HCT116 (cell line): ENCODE results near the gene GMDS. TPM values are rescaled to one million over a fixed set of nuclear protein-coding genes. Genes with fewer than 3 reads are reported as not detected.

Experiments used
- ATAC-seq: fragments of 200-7000 bp; cut with Tn5 transposase; 2 replicates; pipeline ENCODE4 v1.9.1; 2020; ENCODE audit warnings: mild to moderate bottlenecking, moderate library complexity
- BruUV-seq: library from RNA; stranded (reverse); fragments of 400-500 nt; replicated peaks from 2 replicates; lab custom pipeline; 2021; lab: Mats Ljungman, UMichigan
- CTCF ChIA-PET: fragments of 300-600 bp; sonication (Branson Sonifier 250); formaldehyde crosslinking; loops from one replicate; lab custom pipeline; 2021; ENCODE audit warnings: antibody characterized with exemption; lab: Charles Lee
- POLR2A ChIA-PET: fragments of 300-600, 350-600 bp; sonication (Branson Sonifier 250); formaldehyde crosslinking; loops from one replicate; lab custom pipeline; 2021; ENCODE audit warnings: antibody characterized with exemption; lab: Charles Lee
- RAD21 ChIA-PET, 2 experiments: fragments of 300-600 bp; sonication (Branson Sonifier 250); formaldehyde crosslinking; loops; one replicate each; lab custom pipeline; 2023; ENCODE audit warnings: low total read pairs in 2 of 2; ENCODE audit not compliant: uncharacterized antibody in 2 of 2, unreplicated experiment in 2 of 2, low non-redundant PET in 1 of 2; lab: Charles Lee
- DNase-seq: peaks from one replicate; pipeline ENCODE4 v3.0.0-alpha.2; 2010; ENCODE audit warnings: low read depth, low spot score
- H2AFZ ChIP-seq: fragments of 200-600 bp; shearing (Covaris generic), sonication (generic); 2 replicates; pipeline ENCODE4 v1.6.1; 2017; ENCODE audit warnings: low read depth, mixed run types, mixed read lengths, antibody characterized with exemption, low read length; ENCODE audit not compliant: poor library complexity, severe bottlenecking
- H3K27ac ChIP-seq: 2 replicates; pipeline ENCODE4 v1.5.1; 2012; ENCODE audit warnings: low read depth, low read length
- H3K27me3 ChIP-seq: fragments of 200-600 bp; sonication (generic); 2 replicates; pipeline ENCODE4 v1.6.1; 2016; ENCODE audit warnings: mixed run types, low read length, mixed read lengths; ENCODE audit not compliant: insufficient read depth
- H3K36me3 ChIP-seq, 2 experiments: fragments of 200-500 bp in 1 of 2; fragments of 200-600 bp in 1 of 2; sonication (Bioruptor generic) in 1 of 2; sonication (generic) in 1 of 2; 2 replicates each; pipeline versions ENCODE4 v1.5.1 to v1.6.1; 2014 to 2016; ENCODE audit warnings: low read length in 2 of 2, inconsistent platforms in 1 of 2, mixed read lengths in 1 of 2, mixed run types in 1 of 2; ENCODE audit not compliant: insufficient read depth in 2 of 2, control insufficient read depth in 1 of 2
- H3K4me1 ChIP-seq, 2 experiments: fragments of 200-600 bp in 1 of 2; sonication (generic) in 1 of 2; 2 replicates each; pipeline versions ENCODE4 v1.5.1 to v1.6.1; 2012 to 2017; ENCODE audit warnings: low read length in 2 of 2, inconsistent platforms in 1 of 2, mild to moderate bottlenecking in 1 of 2, mixed read lengths in 1 of 2, mixed run types in 1 of 2, moderate library complexity in 1 of 2; ENCODE audit not compliant: insufficient read depth in 2 of 2, control insufficient read depth in 1 of 2
- H3K4me2 ChIP-seq: fragments of 200-600 bp; sonication (generic); 2 replicates; pipeline ENCODE4 v1.6.1; 2017; ENCODE audit warnings: mixed run types, low read length, mixed read lengths
- H3K4me3 ChIP-seq, 2 experiments: fragments of 200-600 bp in 1 of 2; sonication (generic) in 1 of 2; replicated peaks in 1 of 2; 2 replicates each; pipeline ENCODE4 v1.5.1; 2011 to 2016; ENCODE audit warnings: low read length in 2 of 2, control low read depth in 1 of 2, low read depth in 1 of 2, mild to moderate bottlenecking in 1 of 2, mixed read lengths in 1 of 2, mixed run types in 1 of 2
- H3K79me2 ChIP-seq: fragments of 200-600 bp; sonication (generic); 2 replicates; pipeline ENCODE4 v1.6.1; 2017; ENCODE audit warnings: mild to moderate bottlenecking, mixed run types, low read length, moderate library complexity, mixed read lengths; ENCODE audit not compliant: insufficient read depth
- H3K9ac ChIP-seq: fragments of 200-600 bp; sonication (generic); 2 replicates; pipeline ENCODE4 v1.6.1; 2016; ENCODE audit warnings: low read length, mixed read lengths
- H3K9me2 ChIP-seq: fragments of 200-600 bp; sonication (generic), shearing (Covaris generic); 2 replicates; pipeline ENCODE4 v1.6.1; 2017; ENCODE audit warnings: mixed run types, mild to moderate bottlenecking, moderate library complexity; ENCODE audit not compliant: insufficient read depth
- H3K9me3 ChIP-seq, 2 experiments: fragments of 200-500 bp in 1 of 2; fragments of 200-600 bp in 1 of 2; sonication (Bioruptor generic) in 1 of 2; sonication (generic) in 1 of 2; 2 replicates each; pipeline ENCODE4 v1.6.1; 2014 to 2017; ENCODE audit warnings: low read length in 2 of 2, mixed read lengths in 2 of 2, inconsistent platforms in 1 of 2, low read depth in 1 of 2, mild to moderate bottlenecking in 1 of 2, mixed run types in 1 of 2, moderate library complexity in 1 of 2; ENCODE audit not compliant: control insufficient read depth in 1 of 2, insufficient read depth in 1 of 2
- H4K20me1 ChIP-seq: fragments of 200-600 bp; sonication (generic), shearing (Covaris generic); 2 replicates; pipeline ENCODE4 v1.6.1; 2017; ENCODE audit warnings: mixed run types, mild to moderate bottlenecking, moderate library complexity; ENCODE audit not compliant: insufficient read depth
- CBX3 ChIP-seq: IDR thresholded peaks from 2 replicates; pipeline ENCODE4 v1.6.1; 2012; ENCODE audit warnings: low read depth
- EZH2 ChIP-seq: fragments of 200-600 bp; sonication (generic); IDR thresholded peaks from 2 replicates; pipeline ENCODE4 v1.6.1; 2017; ENCODE audit warnings: antibody characterized with exemption, mixed run types
- FOSL1 ChIP-seq: IDR thresholded peaks from 2 replicates; pipeline ENCODE4 v1.6.1; 2012; ENCODE audit warnings: low read depth
- POLR2A ChIP-seq: IDR thresholded peaks from 2 replicates; pipeline ENCODE4 v1.7.0; 2011; ENCODE audit warnings: borderline replicate concordance; ENCODE audit not compliant: insufficient read depth, insufficient read length; ENCODE audit errors: extremely low read depth
- REST ChIP-seq: IDR thresholded peaks from 2 replicates; pipeline ENCODE4 v1.6.1; 2012; ENCODE audit warnings: low read depth
- SP1 ChIP-seq: IDR thresholded peaks from 2 replicates; pipeline ENCODE4 v1.6.1; 2012; ENCODE audit warnings: low read depth
- ZBTB33 ChIP-seq: IDR thresholded peaks from 2 replicates; pipeline ENCODE4 v1.6.1; 2011; ENCODE audit warnings: mild to moderate bottlenecking, low read length, moderate library complexity; ENCODE audit not compliant: insufficient replicate concordance; ENCODE audit errors: extremely low read depth
- intact Hi-C: fragments of 100-400 bp; cut with micrococcal nuclease; formaldehyde crosslinking; loops from 2 replicates; pipeline ENCODE4 v1.10.0; 2022
- total RNA-seq: library from RNA; stranded (reverse); gene quantifications from one replicate; pipeline ENCODE4 v1.2.1, GENCODE V29; 2021; ENCODE audit not compliant: unreplicated experiment

GMDS gene
- total RNA-seq, 1 experiment from 2014 or later = 34.4 TPM

- Histone ChIP-seq H3K4me3 (no peak overlapping the region), H3K9ac (no peak overlapping the region), H4K20me1 (no peaks in the 10 kb centered on the region)
Observed at GRCh38 chr6:2125158-2125557, 120.2 kb downstream of the GMDS start.

More at GRCh38 chr6:2125158-2125557, 120.2 kb downstream of the GMDS start:
- Histone ChIP-seq H3K27me3 (no peaks in the 10 kb centered on the region), H3K79me2 (no peaks in the 10 kb centered on the region), H3K9me3 (no peaks in the 10 kb centered on the region), H3K36me3 (no peaks in the 10 kb centered on the region), H3K9me2 (no peaks in the 10 kb centered on the region), H3K4me2 (no peak overlapping the region), H2AFZ (no peak overlapping the region), H3K4me1 (no peaks in the 10 kb centered on the region), H3K27ac (no peak overlapping the region)
- ATAC-seq (no peak), DNase-seq (no peak)
- ChIA-PET POLR2A (no interaction called here), CTCF (no interaction called here), RAD21 (no interaction called here)
- no TSS peak for BruUV-seq
- intact Hi-C loops = no loop called here
- TF ChIP-seq CBX3 (no peak), POLR2A (no peak), SP1 (no peak), REST (no peak), EZH2 (no peak), FOSL1 (no peak), ZBTB33 (no peak)
